Vagina (tissue), 2 donors: ENCODE results near the gene TSPYL6.

Source experiments
- POLR2AphosphoS5 ChIP-seq, 2 donors: sonication (generic); formaldehyde crosslinking; IDR thresholded peaks; one replicate each; pipeline ENCODE4 v1.9.0; 2017; ENCODE audit warnings: antibody characterized with exemption in 2 of 2, mild to moderate bottlenecking in 2 of 2, low read depth in 1 of 2; ENCODE audit not compliant: insufficient read depth in 1 of 2
- TF ChIP-seq, protein P1 (sequence below), 3 experiments: fragments of 450-650 bp in 2 of 3; fragments of 200-600 bp in 1 of 3; sonication (generic) in 1 of 3; IDR thresholded peaks; one replicate each; pipeline ENCODE4 v1.5.1; 2017 to 2019; ENCODE audit warnings: antibody characterized with exemption in 3 of 3, mild to moderate bottlenecking in 2 of 3, moderate library complexity in 2 of 3

DNA sequence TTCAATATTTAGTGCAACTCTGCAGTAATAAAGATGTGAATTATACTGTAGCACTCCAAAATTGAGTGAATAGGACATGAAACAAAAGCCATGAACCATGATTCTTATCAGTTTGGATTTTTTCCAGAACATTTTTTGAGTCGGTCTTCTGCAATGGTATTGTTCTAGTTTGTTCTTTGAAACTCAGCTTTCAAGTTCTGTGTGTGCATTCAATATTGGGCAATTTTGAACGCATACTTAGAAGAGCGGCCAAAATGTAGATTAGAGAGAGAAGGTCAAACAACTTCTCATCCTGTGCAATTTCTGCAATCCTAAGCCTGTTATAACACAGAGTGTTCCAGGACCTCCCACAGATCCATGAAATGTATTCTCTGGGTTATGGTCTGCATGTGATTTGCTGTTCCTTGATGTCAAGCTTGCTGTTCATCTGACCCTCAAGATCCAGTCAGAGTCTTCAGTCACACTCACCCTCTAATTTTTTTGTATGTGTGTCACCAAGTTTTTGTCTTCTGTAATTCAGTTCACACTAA is 48.3 kb downstream of the TSPYL6 start:
- no peak for TF ChIP-seq POLR2AphosphoS5 (IDR thresholded peaks at IDR 0.05; ENCODE audit: insufficient read depth in 1 of 2, low read depth in 1 of 2)
- TF ChIP-seq, protein P1, sequence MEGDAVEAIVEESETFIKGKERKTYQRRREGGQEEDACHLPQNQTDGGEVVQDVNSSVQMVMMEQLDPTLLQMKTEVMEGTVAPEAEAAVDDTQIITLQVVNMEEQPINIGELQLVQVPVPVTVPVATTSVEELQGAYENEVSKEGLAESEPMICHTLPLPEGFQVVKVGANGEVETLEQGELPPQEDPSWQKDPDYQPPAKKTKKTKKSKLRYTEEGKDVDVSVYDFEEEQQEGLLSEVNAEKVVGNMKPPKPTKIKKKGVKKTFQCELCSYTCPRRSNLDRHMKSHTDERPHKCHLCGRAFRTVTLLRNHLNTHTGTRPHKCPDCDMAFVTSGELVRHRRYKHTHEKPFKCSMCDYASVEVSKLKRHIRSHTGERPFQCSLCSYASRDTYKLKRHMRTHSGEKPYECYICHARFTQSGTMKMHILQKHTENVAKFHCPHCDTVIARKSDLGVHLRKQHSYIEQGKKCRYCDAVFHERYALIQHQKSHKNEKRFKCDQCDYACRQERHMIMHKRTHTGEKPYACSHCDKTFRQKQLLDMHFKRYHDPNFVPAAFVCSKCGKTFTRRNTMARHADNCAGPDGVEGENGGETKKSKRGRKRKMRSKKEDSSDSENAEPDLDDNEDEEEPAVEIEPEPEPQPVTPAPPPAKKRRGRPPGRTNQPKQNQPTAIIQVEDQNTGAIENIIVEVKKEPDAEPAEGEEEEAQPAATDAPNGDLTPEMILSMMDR (IDR thresholded peaks at IDR 0.05): no peak
